A673 (cell line): Measurements from ENCODE around the gene GPR157.

Source experiments
- CTCF ChIP-seq: fragments of 300-800, 200-600 bp; sonication (generic); conservative IDR thresholded peaks from 2 replicates; pipeline ENCODE4 v1.5.1; 2017; ENCODE audit warnings: low read depth, mild to moderate bottlenecking, antibody characterized with exemption, low read length, moderate library complexity, mixed read lengths
- EZH2 ChIP-seq: fragments of 200-600 bp; sonication (generic); IDR thresholded peaks from 2 replicates; pipeline ENCODE4 v1.6.1; 2017; ENCODE audit warnings: borderline replicate concordance, low read depth, mild to moderate bottlenecking, mixed read lengths, antibody characterized with exemption, low read length; ENCODE audit not compliant: poor library complexity, severe bottlenecking

- no peak for TF ChIP-seq CTCF
- no peak for TF ChIP-seq EZH2
Measured at GRCh38 chr1:9093091-9093490, 35.8 kb downstream of the GPR157 start.
